Fibroblast of the aortic adventitia (primary cell): Measurements from ENCODE around the gene TNFRSF19. TPM values are rescaled to one million over a fixed set of nuclear protein-coding genes. Genes with fewer than 3 reads are reported as not detected.

ENCODE experiments used
- DNase-seq: peaks from one replicate; pipeline ENCODE4 v3.0.0-alpha.2; 2010; ENCODE audit warnings: low read depth
- H3K4me3 ChIP-seq: 2 replicates; pipeline ENCODE4 v1.5.1; 2011; ENCODE audit warnings: low read depth, mild to moderate bottlenecking, control low read depth, low read length, moderate library complexity
- CTCF ChIP-seq: IDR thresholded peaks from 2 replicates; pipeline ENCODE4 v1.5.1; 2011; ENCODE audit warnings: mild to moderate bottlenecking, low read length, control low read depth, inconsistent platforms; ENCODE audit not compliant: insufficient read depth
- total RNA-seq: library from RNA; depleted of rRNA; stranded (reverse); fragments of >200 nt; gene quantifications from 2 replicates; pipeline ENCODE4 v1.2.3, GENCODE V29; 2012; ENCODE audit warnings: low replicate concordance

TNFRSF19 gene
- total RNA-seq, 1 donor = 7.3 TPM

- DNase-seq = no peak
- TF ChIP-seq CTCF = no peak
- H3K4me3 ChIP-seq = no peak overlapping the region
Measured at GRCh38 chr13:23570921-23571315, 706 bp downstream of the TNFRSF19 start.

- no peak for DNase-seq
- H3K4me3 ChIP-seq = no peak overlapping the region
- no peak for TF ChIP-seq CTCF
Measured at GRCh38 chr13:23571431-23571830, 1.2 kb downstream of the TNFRSF19 start.

- no peak for TF ChIP-seq CTCF
- no peak for DNase-seq
- no peak overlapping the region for H3K4me3 ChIP-seq
Measured at GRCh38 chr13:23572836-23573235, 2.6 kb downstream of the TNFRSF19 start.

GRCh38 chr13:23574421-23575145 is 4.4 kb downstream of the TNFRSF19 start:
- H3K4me3 ChIP-seq = no peak overlapping the region
- TF ChIP-seq CTCF = no peak
- DNase-seq = no peak

- DNase-seq = no peak
- TF ChIP-seq CTCF = no peak
- H3K4me3 ChIP-seq = no peak overlapping the region
Measured at GRCh38 chr13:23575632-23576031, 5.4 kb downstream of the TNFRSF19 start.

- peak overlapping the region; percentile 83 for H3K4me3 ChIP-seq
- DNase-seq = peak; percentile 55
- TF ChIP-seq CTCF = peak; percentile 70
Measured at GRCh38 chr13:23578411-23579071, 8.3 kb downstream of the TNFRSF19 start.
